HG02623 (cell line): ENCODE data around the gene ADAMTS6.

ENCODE experiments used
- ATAC-seq: cut with Tn5 transposase; IDR thresholded peaks from one replicate; pipeline ENCODE4 v1.9.1; 2021; ENCODE audit warnings: moderate library complexity; ENCODE audit not compliant: unreplicated experiment

ADAMTS6 gene

GRCh38 chr5:65475336-65475735, 6.4 kb downstream of the ADAMTS6 start:
- ATAC-seq: no peak

- no peak for ATAC-seq
These were observed 7.5 kb downstream of the ADAMTS6 start for GRCh38 chr5:65474130-65474711.

- ATAC-seq: no peak
These were observed 13.1 kb downstream of the ADAMTS6 start for GRCh38 chr5:65468633-65469032.

- no peak for ATAC-seq
These were observed 19.5 kb downstream of the ADAMTS6 start for GRCh38 chr5:65462139-65462705.

- no peak for ATAC-seq
These were observed 20.2 kb downstream of the ADAMTS6 start for GRCh38 chr5:65461490-65461889.

- no peak for ATAC-seq
These were observed 21.7 kb downstream of the ADAMTS6 start for GRCh38 chr5:65459995-65460394.

- ATAC-seq: no peak
These were observed 26.7 kb downstream of the ADAMTS6 start for GRCh38 chr5:65455064-65455463.

- no peak for ATAC-seq
These were observed 30.3 kb downstream of the ADAMTS6 start for GRCh38 chr5:65451436-65451835.

GRCh38 chr5:65446682-65447081, 35.0 kb downstream of the ADAMTS6 start:
- ATAC-seq: no peak

GRCh38 chr5:65441800-65442199, 39.9 kb downstream of the ADAMTS6 start:
- no peak for ATAC-seq

GRCh38 chr5:65440456-65440855, 41.3 kb downstream of the ADAMTS6 start:
- ATAC-seq: no peak

GRCh38 chr5:65434122-65434521, 47.6 kb downstream of the ADAMTS6 start:
- no peak for ATAC-seq

GRCh38 chr5:65426656-65427055, 55.1 kb downstream of the ADAMTS6 start:
- ATAC-seq: no peak

- ATAC-seq: no peak
These were observed 58.1 kb downstream of the ADAMTS6 start for GRCh38 chr5:65423623-65424022.

GRCh38 chr5:65418661-65419060, 63.1 kb downstream of the ADAMTS6 start:
- ATAC-seq: no peak

GRCh38 chr5:65413822-65414221, 67.9 kb downstream of the ADAMTS6 start:
- ATAC-seq: no peak

GRCh38 chr5:65412842-65413241, 68.9 kb downstream of the ADAMTS6 start:
- no peak for ATAC-seq

- ATAC-seq: no peak
These were observed 70.4 kb downstream of the ADAMTS6 start for GRCh38 chr5:65411356-65411755.

- no peak for ATAC-seq
These were observed 86.1 kb downstream of the ADAMTS6 start for GRCh38 chr5:65395526-65396155.

- no peak for ATAC-seq
These were observed 87.6 kb downstream of the ADAMTS6 start for GRCh38 chr5:65394087-65394486.

GRCh38 chr5:65391591-65391990, 90.1 kb downstream of the ADAMTS6 start:
- ATAC-seq: no peak

- ATAC-seq: no peak
These were observed 91.5 kb downstream of the ADAMTS6 start for GRCh38 chr5:65390208-65390607.

GRCh38 chr5:65383859-65384258, 97.9 kb downstream of the ADAMTS6 start:
- no peak for ATAC-seq
